Mesothelial cell of epicardium (in vitro differentiated cells): ENCODE data around the gene ARMC9. TPM values are rescaled to one million over a fixed set of nuclear protein-coding genes. Genes with fewer than 3 reads are reported as not detected.

ENCODE experiments used
- DNase-seq, 2 experiments: peaks; one replicate each; pipeline ENCODE4 v3.0.0; 2021; ENCODE audit warnings: low spot score in 2 of 2; ENCODE audit not compliant: unreplicated experiment in 2 of 2
- H3K27ac Mint-ChIP-seq: 2 replicates; pipeline ENCODE4 v1.8.0; 2021; ENCODE audit warnings: mixed read lengths
- H3K27me3 Mint-ChIP-seq: 2 replicates; pipeline ENCODE4 v1.8.0; 2021; ENCODE audit warnings: low read depth, mixed read lengths
- H3K36me3 Mint-ChIP-seq: 2 replicates; pipeline ENCODE4 v1.8.0; 2021; ENCODE audit warnings: mixed read lengths
- H3K4me1 Mint-ChIP-seq: 2 replicates; pipeline ENCODE4 v1.8.0; 2021; ENCODE audit warnings: mixed read lengths
- H3K4me3 Mint-ChIP-seq: 2 replicates; pipeline ENCODE4 v1.8.0; 2021; ENCODE audit warnings: mild to moderate bottlenecking, moderate library complexity, mixed read lengths
- H3K9me3 Mint-ChIP-seq: 2 replicates; pipeline ENCODE4 v1.8.0; 2021; ENCODE audit warnings: mixed read lengths
- total RNA-seq: library from RNA; stranded (reverse); gene quantifications from 3 replicates; pipeline ENCODE4 v1.2.1, GENCODE V29; 2021
- TF ChIP-seq, protein P1 (sequence below): fragments of 200-600 bp; sonication (generic); IDR thresholded peaks from one replicate; pipeline ENCODE4 v1.5.0; 2021; ENCODE audit warnings: antibody characterized with exemption; ENCODE audit not compliant: unreplicated experiment

Gene ARMC9
- total RNA-seq, 1 donor from 2014 or later = 52.3 TPM

- no peaks in the 10 kb centered on the region for H3K9me3 Mint-ChIP-seq
- no peak overlapping the region for H3K27ac Mint-ChIP-seq
- H3K4me1 Mint-ChIP-seq = peaks cover 4% of the 10 kb centered on the region
- no peaks in the 10 kb centered on the region for H3K27me3 Mint-ChIP-seq
- H3K36me3 Mint-ChIP-seq = peaks cover 28% of the 10 kb centered on the region
- DNase-seq = no peak
- TF ChIP-seq, protein P1, sequence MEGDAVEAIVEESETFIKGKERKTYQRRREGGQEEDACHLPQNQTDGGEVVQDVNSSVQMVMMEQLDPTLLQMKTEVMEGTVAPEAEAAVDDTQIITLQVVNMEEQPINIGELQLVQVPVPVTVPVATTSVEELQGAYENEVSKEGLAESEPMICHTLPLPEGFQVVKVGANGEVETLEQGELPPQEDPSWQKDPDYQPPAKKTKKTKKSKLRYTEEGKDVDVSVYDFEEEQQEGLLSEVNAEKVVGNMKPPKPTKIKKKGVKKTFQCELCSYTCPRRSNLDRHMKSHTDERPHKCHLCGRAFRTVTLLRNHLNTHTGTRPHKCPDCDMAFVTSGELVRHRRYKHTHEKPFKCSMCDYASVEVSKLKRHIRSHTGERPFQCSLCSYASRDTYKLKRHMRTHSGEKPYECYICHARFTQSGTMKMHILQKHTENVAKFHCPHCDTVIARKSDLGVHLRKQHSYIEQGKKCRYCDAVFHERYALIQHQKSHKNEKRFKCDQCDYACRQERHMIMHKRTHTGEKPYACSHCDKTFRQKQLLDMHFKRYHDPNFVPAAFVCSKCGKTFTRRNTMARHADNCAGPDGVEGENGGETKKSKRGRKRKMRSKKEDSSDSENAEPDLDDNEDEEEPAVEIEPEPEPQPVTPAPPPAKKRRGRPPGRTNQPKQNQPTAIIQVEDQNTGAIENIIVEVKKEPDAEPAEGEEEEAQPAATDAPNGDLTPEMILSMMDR = no peak
- no peak overlapping the region for H3K4me3 Mint-ChIP-seq
Measured at GRCh38 chr2:231241755-231242507, 43.5 kb downstream of the ARMC9 start.

- TF ChIP-seq, protein P1 = no peak
- Mint-ChIP-seq H3K4me1 (peaks cover 4% of the 10 kb centered on the region), H3K36me3 (peaks cover 29% of the 10 kb centered on the region), H3K4me3 (no peak overlapping the region), H3K27me3 (no peaks in the 10 kb centered on the region), H3K9me3 (no peaks in the 10 kb centered on the region), H3K27ac (no peak overlapping the region)
- no peak for DNase-seq
Measured at GRCh38 chr2:231243866-231244265, 45.4 kb downstream of the ARMC9 start.

GRCh38 chr2:231244382-231245248 lies 46.2 kb downstream of the ARMC9 start:
- H3K36me3 Mint-ChIP-seq = peaks cover 29% of the 10 kb centered on the region
- no peak for DNase-seq
- no peaks in the 10 kb centered on the region for H3K9me3 Mint-ChIP-seq
- TF ChIP-seq, protein P1 = no peak
- peaks cover 4% of the 10 kb centered on the region for H3K4me1 Mint-ChIP-seq
- no peaks in the 10 kb centered on the region for H3K27me3 Mint-ChIP-seq
- H3K4me3 Mint-ChIP-seq = no peak overlapping the region
- no peak overlapping the region for H3K27ac Mint-ChIP-seq

GRCh38 chr2:231245249-231246094 lies 47.0 kb downstream of the ARMC9 start:
- no peak for DNase-seq
- peaks cover 4% of the 10 kb centered on the region for H3K4me1 Mint-ChIP-seq
- TF ChIP-seq, protein P1 = no peak
- H3K4me3 Mint-ChIP-seq = no peak overlapping the region
- H3K9me3 Mint-ChIP-seq = no peaks in the 10 kb centered on the region
- H3K27me3 Mint-ChIP-seq = no peaks in the 10 kb centered on the region
- no peak overlapping the region for H3K27ac Mint-ChIP-seq
- H3K36me3 Mint-ChIP-seq = peaks cover 33% of the 10 kb centered on the region

DNA sequence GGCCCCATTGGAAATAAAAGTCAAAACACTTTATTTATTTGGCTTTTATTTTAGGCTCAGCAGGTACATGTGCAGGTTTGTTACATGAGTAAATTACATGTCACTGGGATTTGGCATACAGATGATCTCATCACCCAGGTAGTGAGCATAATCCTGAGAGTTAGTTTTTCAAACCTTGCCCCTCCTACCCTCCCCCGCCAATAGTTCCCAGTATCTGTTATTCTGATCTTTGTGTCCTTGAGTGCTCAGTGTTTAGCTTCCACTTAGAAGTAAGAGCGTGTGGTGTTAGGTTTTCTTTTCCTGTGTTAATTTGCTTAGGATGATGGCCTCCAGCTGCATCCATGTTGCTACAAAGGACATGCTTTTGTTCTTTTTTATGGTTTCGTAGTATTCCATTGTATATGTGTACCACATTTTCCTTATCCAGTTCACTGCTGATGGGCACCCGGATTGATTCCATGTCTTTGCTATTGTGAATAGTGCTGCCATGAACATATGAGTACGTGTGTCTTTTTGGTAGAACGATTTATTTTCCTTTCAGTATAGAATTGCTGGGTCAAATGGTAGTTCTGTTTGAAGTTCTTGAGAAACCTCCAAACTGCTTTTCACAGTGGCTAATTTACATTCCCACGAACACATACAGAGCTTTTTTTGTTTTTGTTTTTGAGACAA lies 47.9 kb downstream of the ARMC9 start:
- peaks cover 4% of the 10 kb centered on the region for H3K4me1 Mint-ChIP-seq
- H3K4me3 Mint-ChIP-seq = no peak overlapping the region
- no peak overlapping the region for H3K27ac Mint-ChIP-seq
- DNase-seq = no peak
- TF ChIP-seq, protein P1 = no peak
- H3K36me3 Mint-ChIP-seq = peaks cover 36% of the 10 kb centered on the region
- no peaks in the 10 kb centered on the region for H3K9me3 Mint-ChIP-seq
- H3K27me3 Mint-ChIP-seq = no peaks in the 10 kb centered on the region
